Superior temporal gyrus (tissue), 1 donor: ENCODE data around the gene F2RL1.
"Not testable (repeated sequence)": the region's sequence is repeated elsewhere in the genome, so short reads cannot be mapped to it uniquely, and the experiment has no call there.

Experiments
- DNase-seq: peaks from one replicate; pipeline ENCODE4 v3.0.0-alpha.2; 2016; ENCODE audit errors: extremely low spot score

F2RL1 gene

GRCh38 chr5:76807296-76807695, 11.5 kb upstream of the F2RL1 start:
- no peak for DNase-seq

- DNase-seq, result no peak
Measured at GRCh38 chr5:76808141-76808691, 10.6 kb upstream of the F2RL1 start.

GRCh38 chr5:76809141-76809540, 9.7 kb upstream of the F2RL1 start:
- DNase-seq, result no peak

- DNase-seq, result no peak
Measured at GRCh38 chr5:76810236-76810635, 8.6 kb upstream of the F2RL1 start.

- no peak for DNase-seq
Measured at GRCh38 chr5:76811214-76811613, 7.6 kb upstream of the F2RL1 start.

GRCh38 chr5:76812209-76812608, 6.6 kb upstream of the F2RL1 start:
- DNase-seq, result not testable (repeated sequence)

GRCh38 chr5:76813982-76814562, 4.8 kb upstream of the F2RL1 start:
- no peak for DNase-seq

- no peak for DNase-seq
Measured at GRCh38 chr5:76816110-76816831, 2.6 kb upstream of the F2RL1 start.

GRCh38 chr5:76819851-76820525, 1.2 kb downstream of the F2RL1 start:
- no peak for DNase-seq

GRCh38 chr5:76820526-76820890, 1.7 kb downstream of the F2RL1 start:
- DNase-seq, result no peak

GRCh38 chr5:76821136-76821535, 2.3 kb downstream of the F2RL1 start:
- DNase-seq, result no peak

GRCh38 chr5:76822105-76822731, 3.4 kb downstream of the F2RL1 start:
- DNase-seq, result not testable (repeated sequence)

GRCh38 chr5:76826416-76826815, 7.6 kb downstream of the F2RL1 start:
- not testable (repeated sequence) for DNase-seq

GRCh38 chr5:76831110-76831452, 12.3 kb downstream of the F2RL1 start:
- DNase-seq, result no peak

GRCh38 chr5:76836181-76836580, 17.4 kb downstream of the F2RL1 start:
- no peak for DNase-seq

GRCh38 chr5:76836585-76836984, 17.8 kb downstream of the F2RL1 start:
- no peak for DNase-seq

GRCh38 chr5:76838481-76839261, 19.8 kb downstream of the F2RL1 start:
- DNase-seq, result no peak

GRCh38 chr5:76841361-76841760, 22.5 kb downstream of the F2RL1 start:
- DNase-seq, result no peak

GRCh38 chr5:76845890-76846289, 27.1 kb downstream of the F2RL1 start:
- no peak for DNase-seq

- DNase-seq, result no peak
Measured at GRCh38 chr5:76849419-76850291, 30.8 kb downstream of the F2RL1 start, which contains the start of gene S100Z. TSS of gene S100Z (plus strand) at chr5:76850014. CDS start at chr5:76875360, 25,346 bp downstream.
